Measurements from ENCODE around the gene SEC11C.

Gene SEC11C

DNA sequence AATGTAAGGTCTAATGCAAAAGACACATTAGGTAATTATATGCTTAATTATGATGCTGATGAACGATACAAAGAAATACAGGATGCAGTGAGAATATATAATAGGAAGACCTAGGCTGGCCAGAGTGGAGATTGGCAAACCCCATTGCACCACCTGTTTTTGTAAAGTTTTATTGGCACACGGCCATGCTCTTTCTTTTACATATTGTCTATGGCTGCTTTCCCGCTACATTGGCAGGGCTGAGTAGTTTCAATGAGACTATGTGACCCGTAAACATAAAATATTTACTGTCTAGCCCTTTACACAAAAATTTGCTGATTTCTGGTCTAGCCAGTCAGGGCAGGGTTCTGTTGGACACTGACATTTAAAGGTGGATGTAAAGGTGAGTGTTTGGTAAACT lies 5.4 kb downstream of the SEC11C start:
- DNase-seq (ENCODE audit: low spot score) = no peak

- no peak for DNase-seq (ENCODE audit: low spot score)
Measured at GRCh38 chr18:59148192-59148591, 8.5 kb downstream of the SEC11C start.

- no peak for DNase-seq (ENCODE audit: low spot score)
Measured at GRCh38 chr18:59149007-59149406, 9.3 kb downstream of the SEC11C start.

GRCh38 chr18:59149416-59149815 lies 9.7 kb downstream of the SEC11C start:
- no peak for DNase-seq (ENCODE audit: low spot score)

GRCh38 chr18:59150236-59150635 lies 10.6 kb downstream of the SEC11C start:
- no peak for DNase-seq (ENCODE audit: low spot score)

DNA sequence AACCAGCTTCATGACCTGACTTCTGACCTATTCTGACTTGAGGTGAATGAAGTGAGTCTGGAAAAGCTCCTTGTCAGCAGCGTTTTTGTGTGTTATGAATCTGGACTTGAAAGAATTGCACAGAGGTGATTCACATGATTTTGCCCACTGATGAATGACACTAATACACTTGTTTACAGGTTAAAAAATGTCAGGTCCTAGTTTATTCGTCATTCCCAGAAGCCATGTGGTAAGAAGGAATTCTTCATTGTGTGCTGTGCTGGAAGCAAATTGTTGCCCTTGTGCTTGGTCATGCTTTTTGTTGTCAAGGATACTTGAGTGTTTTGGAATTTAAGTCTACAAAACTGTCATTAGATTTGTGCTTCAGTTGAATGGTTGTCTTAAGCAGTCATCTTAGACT lies 15.5 kb downstream of the SEC11C start:
- peak; percentile 78 for DNase-seq (ENCODE audit: low spot score)

DNA sequence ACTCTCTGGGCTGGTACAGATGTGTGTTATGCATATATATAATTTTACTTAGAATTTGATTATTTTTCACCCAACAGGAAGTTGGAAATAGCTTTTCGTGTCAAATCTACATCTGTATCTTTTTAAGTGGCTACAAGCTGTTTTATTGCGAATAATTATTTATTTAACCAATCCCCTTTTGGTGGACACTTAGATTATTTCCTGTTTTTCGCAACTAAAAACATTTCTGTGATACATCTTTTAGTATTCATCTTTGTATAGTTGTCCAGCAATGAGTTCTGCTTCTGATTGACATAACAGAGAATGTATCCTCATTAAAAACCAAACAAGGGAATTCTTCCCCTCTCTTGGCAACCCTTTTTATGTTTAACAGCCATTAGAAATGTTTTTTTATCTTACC lies 16.6 kb downstream of the SEC11C start:
- DNase-seq (ENCODE audit: low spot score) = no peak

- no peak for DNase-seq (ENCODE audit: low spot score)
Measured at GRCh38 chr18:59159265-59159664, 19.6 kb downstream of the SEC11C start.

DNA sequence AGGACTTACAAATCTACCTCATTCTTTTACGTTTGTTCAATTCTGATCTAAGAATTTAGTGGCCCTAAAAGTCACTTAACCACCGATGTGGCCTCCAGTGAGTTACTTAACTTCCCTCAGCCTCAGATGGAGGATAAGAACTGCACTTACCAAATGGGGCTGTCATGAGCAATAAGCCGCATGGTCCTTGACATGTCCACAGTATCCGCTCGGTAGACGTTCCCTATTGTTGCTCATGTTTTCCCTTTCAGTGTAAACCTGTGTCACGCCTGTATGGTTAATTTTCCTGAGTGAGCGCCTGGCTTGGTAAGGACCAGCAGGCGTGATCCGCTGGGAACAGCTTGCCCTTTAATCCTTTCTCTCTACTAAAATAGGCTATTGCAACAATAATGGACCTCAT lies 20.3 kb downstream of the SEC11C start:
- DNase-seq (ENCODE audit: low spot score) = no peak

GRCh38 chr18:59172664-59173249 lies 33.1 kb downstream of the SEC11C start:
- no peak for DNase-seq (ENCODE audit: low spot score)

GRCh38 chr18:59177485-59177884 lies 37.8 kb downstream of the SEC11C start:
- no peak for DNase-seq (ENCODE audit: low spot score)

GRCh38 chr18:59180150-59180845 lies 40.6 kb downstream of the SEC11C start:
- DNase-seq (ENCODE audit: low spot score) = peak; percentile 80

- peak; percentile 24 for DNase-seq (ENCODE audit: low spot score)
Measured at GRCh38 chr18:59182673-59183072, 43.0 kb downstream of the SEC11C start.

GRCh38 chr18:59189008-59189407 lies 49.3 kb downstream of the SEC11C start:
- DNase-seq (ENCODE audit: low spot score) = no peak

GRCh38 chr18:59189746-59190145 lies 50.1 kb downstream of the SEC11C start:
- DNase-seq (ENCODE audit: low spot score) = peak; percentile 14

DNA sequence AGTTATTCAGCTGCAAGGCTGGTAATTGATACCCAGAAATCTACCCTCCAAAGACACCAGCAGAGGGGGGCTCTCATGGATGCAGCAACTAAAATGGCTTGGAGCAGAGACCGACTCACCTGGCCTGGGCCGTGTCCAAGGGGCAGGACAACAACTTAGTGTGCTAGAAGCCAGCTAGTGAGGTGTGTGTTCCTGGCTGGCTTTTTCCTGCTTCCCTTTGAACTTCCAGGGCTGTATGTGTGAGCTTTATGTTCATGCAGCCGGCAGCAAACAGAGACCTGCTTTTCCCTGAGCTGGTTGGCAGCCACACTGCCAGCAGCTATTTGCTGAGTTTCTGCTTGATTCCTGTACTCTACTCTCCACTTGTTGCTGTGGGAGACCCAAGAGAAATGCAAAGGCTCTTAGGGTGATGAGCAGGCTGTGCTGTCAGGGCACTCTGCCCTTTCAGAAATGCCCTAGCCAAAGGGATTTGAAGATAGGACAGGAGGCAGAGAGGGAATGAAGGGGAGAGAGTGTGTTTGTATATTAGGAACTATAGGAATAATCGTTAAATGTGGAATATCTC lies 56.6 kb downstream of the SEC11C start:
- no peak for DNase-seq (ENCODE audit: low spot score)

DNA sequence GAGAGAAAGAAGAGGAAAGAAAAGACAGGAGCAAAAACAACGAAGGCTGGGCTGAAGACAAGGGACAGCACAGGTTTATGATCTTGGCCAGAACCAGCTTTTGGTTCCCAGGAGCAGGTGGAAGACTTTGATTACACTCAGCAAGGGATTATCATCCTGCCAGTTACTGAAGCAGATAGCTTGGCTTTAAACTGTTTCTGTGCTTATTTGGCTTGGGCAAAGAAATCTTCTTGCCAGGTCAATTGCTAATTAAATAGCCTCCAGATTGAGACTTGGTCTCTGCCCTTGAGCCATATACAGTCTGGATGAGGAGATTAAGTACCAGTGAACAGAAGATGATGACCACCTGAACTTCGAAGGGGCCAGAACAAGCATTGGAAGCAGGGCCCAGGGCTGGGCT lies 58.0 kb downstream of the SEC11C start:
- no peak for DNase-seq (ENCODE audit: low spot score)

DNA sequence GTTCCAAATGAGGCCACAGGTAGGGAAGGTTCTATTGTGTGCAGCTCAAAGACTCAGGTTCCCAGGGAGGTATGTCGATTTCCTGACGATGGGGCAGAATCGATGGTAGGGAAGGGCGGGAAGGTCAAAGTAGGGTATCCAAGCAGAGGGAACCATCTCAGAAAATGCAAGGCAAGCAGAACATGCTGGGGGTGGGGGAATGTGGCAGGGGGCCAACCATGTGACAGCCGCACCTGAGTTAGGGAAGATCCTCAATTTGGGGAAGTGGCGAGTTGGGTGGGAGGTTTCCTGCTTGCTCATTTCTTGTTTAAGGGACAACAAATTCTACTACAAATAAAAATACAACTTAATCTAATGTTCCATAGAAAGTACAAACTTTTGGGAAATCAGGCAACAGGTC lies 58.5 kb downstream of the SEC11C start:
- no peak for DNase-seq (ENCODE audit: low spot score)

DNA sequence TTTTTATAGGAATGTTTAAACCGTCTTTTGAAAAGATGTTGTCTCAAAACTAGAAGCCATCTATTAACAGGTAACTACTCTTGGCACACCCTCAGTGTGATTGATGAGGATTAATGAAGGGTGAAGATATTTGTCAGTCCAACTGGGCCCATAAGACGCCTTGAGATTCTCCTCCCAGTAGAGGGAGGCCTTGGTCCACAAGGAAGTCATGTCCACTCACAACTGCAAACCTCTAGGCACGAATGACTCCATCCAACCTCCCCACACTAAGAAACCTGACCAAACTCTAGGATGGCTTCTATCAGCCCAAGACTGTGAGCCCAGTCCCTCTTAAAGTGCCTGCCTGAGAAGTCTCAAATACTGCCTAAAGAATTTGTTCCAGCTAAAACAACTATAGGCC lies 61.1 kb downstream of the SEC11C start:
- DNase-seq (ENCODE audit: low spot score) = peak; percentile 50

DNA sequence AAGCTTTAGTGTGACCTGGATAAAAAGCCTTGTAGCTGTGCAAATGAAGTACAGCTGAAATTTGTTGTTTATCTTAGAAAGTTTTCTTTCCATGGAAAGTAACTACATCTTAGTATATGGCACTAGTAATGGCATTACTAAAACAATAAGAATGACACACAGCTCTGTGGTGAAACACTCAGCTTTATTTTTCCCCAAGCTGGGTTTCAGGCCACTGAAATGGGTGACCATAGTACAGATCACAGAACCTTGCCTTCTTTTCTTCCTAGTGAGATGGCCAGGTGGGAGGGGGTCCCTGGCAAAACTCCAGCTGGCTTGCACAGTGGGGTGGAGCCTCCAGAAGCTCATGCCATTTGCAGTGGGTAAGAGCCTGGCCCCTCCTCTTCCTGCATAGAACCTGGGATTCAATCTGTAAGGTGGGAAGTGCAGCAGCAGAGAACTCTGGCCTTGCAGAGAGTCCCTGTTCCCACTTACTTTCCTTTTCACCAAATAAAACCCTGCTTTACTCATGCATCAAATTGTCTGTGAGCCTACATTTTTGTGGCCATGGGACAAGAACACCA lies 62.7 kb downstream of the SEC11C start:
- DNase-seq (ENCODE audit: low spot score) = peak; percentile 13

- DNase-seq (ENCODE audit: low spot score) = no peak
Measured at GRCh38 chr18:59207506-59207905, 67.8 kb downstream of the SEC11C start.

Data from AG08395 (cell line).